ENCODE measurements around the gene PTPN2. TPM values are rescaled to one million over a fixed set of nuclear protein-coding genes. Genes with fewer than 3 reads are reported as not detected.

The PTPN2 gene
- total and polyA plus RNA-seq, 2 donors (not counting 1 experiment from before 2014, with no cell fraction given): 41.2 to 75.5 TPM

DNA sequence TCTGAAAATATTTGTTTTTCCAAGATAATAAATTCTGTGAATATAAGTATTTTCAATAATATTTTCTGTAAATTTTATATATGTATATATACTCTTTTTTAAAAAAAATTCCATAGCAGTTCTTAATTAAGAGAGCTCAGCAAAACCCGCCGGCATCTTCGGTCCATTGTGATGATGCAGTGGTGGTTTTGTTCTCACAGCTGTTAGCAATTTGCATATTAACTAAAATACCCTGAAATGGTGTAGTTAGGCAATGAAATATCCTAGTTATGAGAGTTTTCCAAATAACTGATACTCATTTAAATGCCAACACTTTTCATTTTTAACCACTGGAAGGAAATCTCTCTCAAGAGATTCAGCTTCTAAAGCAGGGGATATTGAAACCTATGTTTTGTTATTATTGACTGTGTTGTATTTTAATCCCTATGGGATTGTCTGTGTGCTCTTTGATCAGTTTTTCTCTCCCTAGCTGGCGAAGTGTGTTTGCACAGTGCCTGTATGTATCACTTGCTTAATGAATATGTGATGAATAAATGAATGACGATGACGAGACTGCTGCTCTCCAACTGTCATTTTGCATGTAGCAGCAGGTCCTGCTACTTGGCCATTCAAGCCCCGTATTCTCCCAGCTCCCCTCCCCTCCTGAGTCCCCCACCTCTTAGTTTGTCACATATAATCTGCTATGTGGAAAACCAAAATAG is 138.8 kb downstream of the PTPN2 start:
- 40% methylated on average over 1 of the region's 7 CpGs for WGBS (ENCODE audit: insufficient coverage)
- Histone ChIP-seq H3K27me3 (replicated peaks in 1 of 4; ENCODE audit: control extremely low read depth in 1 of 4, control insufficient read depth in 3 of 4, insufficient read depth in 4 of 4, low read length in 3 of 4) (peaks cover 0 to 12% (median under 1%) of the 10 kb centered on the region in 4 experiments), H3K9me3 (ENCODE audit: control extremely low read depth in 1 of 3, control insufficient read depth in 2 of 3, insufficient read depth in 1 of 3, low read length in 2 of 3) (no peaks in the 10 kb centered on the region), H4K20me1 (ENCODE audit: control insufficient read depth, insufficient read depth, low read length, poor library complexity, severe bottlenecking) (no peaks in the 10 kb centered on the region), H2AFZ (ENCODE audit: insufficient read depth, low read depth, low read length, poor library complexity, severe bottlenecking) (no peak overlapping the region), H3K4me3 (ENCODE audit: control extremely low read depth in 1 of 5, extremely low read depth in 1 of 5, insufficient read depth in 1 of 5, low read depth in 2 of 5, low read length in 4 of 5) (no peak overlapping the region), H3K27ac (ENCODE audit: low read length in 2 of 2) (no peak overlapping the region), H3K9ac (ENCODE audit: low read length) (no peak overlapping the region), H3K4me2 (replicated peaks; ENCODE audit: low read depth, low read length, poor library complexity, severe bottlenecking) (no peak overlapping the region), H3K36me3 (replicated peaks in 1 of 2; ENCODE audit: control extremely low read depth in 1 of 2, control insufficient read depth in 1 of 2, extremely low read depth in 1 of 2, insufficient read depth in 2 of 2, low read length in 1 of 2) (no peaks in the 10 kb centered on the region), H3K79me2 (ENCODE audit: control insufficient read depth, insufficient read depth, low read length) (no peaks in the 10 kb centered on the region), H3K4me1 (ENCODE audit: control insufficient read depth in 2 of 2, insufficient read depth in 2 of 2, low read length in 2 of 2) (peaks cover 8 to 13% of the 10 kb centered on the region in 2 donors)
- ATAC-seq (ENCODE audit: low read depth) (no peak), DNase-seq (no peak)
- ChIA-PET CTCF (interaction anchor here (0.7 to 7.0 kb wide), 9 partner anchors 18 to 424 kb away, joined by 3 to 94 read pairs (median 7); no protein-coding TSS in a partner anchor), POLR2A (no interaction called here)
- TF ChIP-seq, protein P1, sequence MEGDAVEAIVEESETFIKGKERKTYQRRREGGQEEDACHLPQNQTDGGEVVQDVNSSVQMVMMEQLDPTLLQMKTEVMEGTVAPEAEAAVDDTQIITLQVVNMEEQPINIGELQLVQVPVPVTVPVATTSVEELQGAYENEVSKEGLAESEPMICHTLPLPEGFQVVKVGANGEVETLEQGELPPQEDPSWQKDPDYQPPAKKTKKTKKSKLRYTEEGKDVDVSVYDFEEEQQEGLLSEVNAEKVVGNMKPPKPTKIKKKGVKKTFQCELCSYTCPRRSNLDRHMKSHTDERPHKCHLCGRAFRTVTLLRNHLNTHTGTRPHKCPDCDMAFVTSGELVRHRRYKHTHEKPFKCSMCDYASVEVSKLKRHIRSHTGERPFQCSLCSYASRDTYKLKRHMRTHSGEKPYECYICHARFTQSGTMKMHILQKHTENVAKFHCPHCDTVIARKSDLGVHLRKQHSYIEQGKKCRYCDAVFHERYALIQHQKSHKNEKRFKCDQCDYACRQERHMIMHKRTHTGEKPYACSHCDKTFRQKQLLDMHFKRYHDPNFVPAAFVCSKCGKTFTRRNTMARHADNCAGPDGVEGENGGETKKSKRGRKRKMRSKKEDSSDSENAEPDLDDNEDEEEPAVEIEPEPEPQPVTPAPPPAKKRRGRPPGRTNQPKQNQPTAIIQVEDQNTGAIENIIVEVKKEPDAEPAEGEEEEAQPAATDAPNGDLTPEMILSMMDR (IDR thresholded peaks at IDR 0.05): no peak
- no peak for TF ChIP-seq EZH2 (IDR thresholded peaks at IDR 0.05; ENCODE audit: borderline replicate concordance, insufficient read depth, low read depth, low read length, poor library complexity, severe bottlenecking)
- peaks cover 17% of the 10 kb centered on the region for H3K27me3 Mint-ChIP-seq
- H3K9me3 Mint-ChIP-seq (ENCODE audit: insufficient read depth): no peaks in the 10 kb centered on the region
- H3K4me3 Mint-ChIP-seq: no peak overlapping the region
- H3K4me1 Mint-ChIP-seq: peaks cover 12% of the 10 kb centered on the region
- no peak overlapping the region for H3K27ac Mint-ChIP-seq
- intact Hi-C loops (cut with micrococcal nuclease): loop anchor here (2.0 to 5.0 kb wide), 2 partner anchors 18 to 412 kb away; no protein-coding TSS in a partner anchor

DNA sequence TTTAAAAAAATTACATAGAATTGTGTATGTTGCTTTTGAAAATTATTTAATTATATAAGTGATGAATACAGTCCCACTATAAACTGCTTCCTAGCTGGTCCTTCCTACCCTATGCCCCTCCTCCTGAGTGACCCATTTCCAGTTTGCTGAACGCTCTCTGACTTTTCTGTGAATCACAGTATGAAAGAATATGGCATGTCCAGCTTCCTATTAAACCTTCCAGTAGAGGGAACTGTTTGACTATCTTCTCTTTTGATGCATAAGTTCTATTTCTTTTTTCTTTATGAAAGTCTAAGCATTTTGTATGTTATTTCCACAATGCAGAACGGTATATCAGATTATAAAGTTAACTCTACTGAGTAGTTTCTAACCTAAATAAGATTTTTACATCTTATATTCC is 139.9 kb downstream of the PTPN2 start:
- Mint-ChIP-seq H3K27me3 (peaks cover 8% of the 10 kb centered on the region), H3K4me1 (peaks cover 2% of the 10 kb centered on the region), H3K9me3 (ENCODE audit: insufficient read depth) (no peaks in the 10 kb centered on the region), H3K27ac (no peak overlapping the region), H3K4me3 (no peak overlapping the region)
- ATAC-seq (ENCODE audit: low read depth) (peak; percentile 57), DNase-seq (peak; percentile 59)
- ChIA-PET CTCF (interaction anchor here (0.8 to 7.0 kb wide), 15 partner anchors 10 to 425 kb away, joined by 3 to 94 read pairs (median 6); no protein-coding TSS in a partner anchor), POLR2A (no interaction called here)
- no CpG with 5 or more reads among the region's 2 CpGs for WGBS (ENCODE audit: insufficient coverage)
- H3K9ac ChIP-seq (ENCODE audit: low read length): no peak overlapping the region
- no peaks in the 10 kb centered on the region for H3K36me3 ChIP-seq (replicated peaks in 1 of 2; ENCODE audit: control extremely low read depth in 1 of 2, control insufficient read depth in 1 of 2, extremely low read depth in 1 of 2, insufficient read depth in 2 of 2, low read length in 1 of 2)
- H3K4me1 ChIP-seq (ENCODE audit: control insufficient read depth in 2 of 2, insufficient read depth in 2 of 2, low read length in 2 of 2): peaks cover 0 to 2% of the 10 kb centered on the region in 2 donors
- H3K9me3 ChIP-seq (ENCODE audit: control extremely low read depth in 1 of 3, control insufficient read depth in 2 of 3, insufficient read depth in 1 of 3, low read length in 2 of 3): no peaks in the 10 kb centered on the region
- H3K79me2 ChIP-seq (ENCODE audit: control insufficient read depth, insufficient read depth, low read length): no peaks in the 10 kb centered on the region
- no peak overlapping the region for H3K4me3 ChIP-seq (ENCODE audit: control extremely low read depth in 1 of 5, extremely low read depth in 1 of 5, insufficient read depth in 1 of 5, low read depth in 2 of 5, low read length in 4 of 5)
- peaks cover 0 to 5% (median 0%) of the 10 kb centered on the region in 4 experiments for H3K27me3 ChIP-seq (replicated peaks in 1 of 4; ENCODE audit: control extremely low read depth in 1 of 4, control insufficient read depth in 3 of 4, insufficient read depth in 4 of 4, low read length in 3 of 4)
- H2AFZ ChIP-seq (ENCODE audit: insufficient read depth, low read depth, low read length, poor library complexity, severe bottlenecking): no peak overlapping the region
- H3K4me2 ChIP-seq (replicated peaks; ENCODE audit: low read depth, low read length, poor library complexity, severe bottlenecking): no peak overlapping the region
- no peak overlapping the region for H3K27ac ChIP-seq (ENCODE audit: low read length in 2 of 2)
- intact Hi-C loops (cut with micrococcal nuclease): loop anchor here (1.0 to 2.0 kb wide), 3 partner anchors 17 to 190 kb away; no protein-coding TSS in a partner anchor
- H4K20me1 ChIP-seq (ENCODE audit: control insufficient read depth, insufficient read depth, low read length, poor library complexity, severe bottlenecking): no peaks in the 10 kb centered on the region
- TF ChIP-seq EZH2 (IDR thresholded peaks at IDR 0.05; ENCODE audit: borderline replicate concordance, insufficient read depth, low read depth, low read length, poor library complexity, severe bottlenecking): no peak
- TF ChIP-seq, protein P1 (IDR thresholded peaks at IDR 0.05): peak; percentile 75

All from B cell (primary cell).